ENCODE measurements around the gene TBC1D10B. TPM values are rescaled to one million over a fixed set of nuclear protein-coding genes. Genes with fewer than 3 reads are reported as not detected.
A peak's percentile ranks its signal among the peaks of the same experiment; 100 is the strongest.

Gene TBC1D10B, protein sequence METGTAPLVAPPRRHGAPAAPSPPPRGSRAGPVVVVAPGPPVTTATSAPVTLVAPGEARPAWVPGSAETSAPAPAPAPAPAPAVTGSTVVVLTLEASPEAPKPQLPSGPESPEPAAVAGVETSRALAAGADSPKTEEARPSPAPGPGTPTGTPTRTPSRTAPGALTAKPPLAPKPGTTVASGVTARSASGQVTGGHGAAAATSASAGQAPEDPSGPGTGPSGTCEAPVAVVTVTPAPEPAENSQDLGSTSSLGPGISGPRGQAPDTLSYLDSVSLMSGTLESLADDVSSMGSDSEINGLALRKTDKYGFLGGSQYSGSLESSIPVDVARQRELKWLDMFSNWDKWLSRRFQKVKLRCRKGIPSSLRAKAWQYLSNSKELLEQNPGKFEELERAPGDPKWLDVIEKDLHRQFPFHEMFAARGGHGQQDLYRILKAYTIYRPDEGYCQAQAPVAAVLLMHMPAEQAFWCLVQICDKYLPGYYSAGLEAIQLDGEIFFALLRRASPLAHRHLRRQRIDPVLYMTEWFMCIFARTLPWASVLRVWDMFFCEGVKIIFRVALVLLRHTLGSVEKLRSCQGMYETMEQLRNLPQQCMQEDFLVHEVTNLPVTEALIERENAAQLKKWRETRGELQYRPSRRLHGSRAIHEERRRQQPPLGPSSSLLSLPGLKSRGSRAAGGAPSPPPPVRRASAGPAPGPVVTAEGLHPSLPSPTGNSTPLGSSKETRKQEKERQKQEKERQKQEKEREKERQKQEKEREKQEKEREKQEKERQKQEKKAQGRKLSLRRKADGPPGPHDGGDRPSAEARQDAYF
- 43.3 TPM for polyA plus RNA-seq (2012; ENCODE audit: insufficient read depth, insufficient read length)

GRCh38 chr16:30370456-30371247 lies at the start of gene TBC1D10B:
TSS of gene TBC1D10B (minus strand) at chr16:30370494. CDS start at chr16:30370183, 311 bp downstream.
- peak within 1 kb of the TSS; percentile 76 for H3K4me3 ChIP-seq (ENCODE audit: low read length)
- peak; percentile 100 for DNase-seq (ENCODE audit: low read depth, low spot score)

GRCh38 chr16:30418350-30419181 lies 48.3 kb upstream of the TBC1D10B start:
- H3K4me3 ChIP-seq (ENCODE audit: low read length), result peak overlapping the region; percentile 32
- no peak for DNase-seq (ENCODE audit: low read depth, low spot score)

DNA sequence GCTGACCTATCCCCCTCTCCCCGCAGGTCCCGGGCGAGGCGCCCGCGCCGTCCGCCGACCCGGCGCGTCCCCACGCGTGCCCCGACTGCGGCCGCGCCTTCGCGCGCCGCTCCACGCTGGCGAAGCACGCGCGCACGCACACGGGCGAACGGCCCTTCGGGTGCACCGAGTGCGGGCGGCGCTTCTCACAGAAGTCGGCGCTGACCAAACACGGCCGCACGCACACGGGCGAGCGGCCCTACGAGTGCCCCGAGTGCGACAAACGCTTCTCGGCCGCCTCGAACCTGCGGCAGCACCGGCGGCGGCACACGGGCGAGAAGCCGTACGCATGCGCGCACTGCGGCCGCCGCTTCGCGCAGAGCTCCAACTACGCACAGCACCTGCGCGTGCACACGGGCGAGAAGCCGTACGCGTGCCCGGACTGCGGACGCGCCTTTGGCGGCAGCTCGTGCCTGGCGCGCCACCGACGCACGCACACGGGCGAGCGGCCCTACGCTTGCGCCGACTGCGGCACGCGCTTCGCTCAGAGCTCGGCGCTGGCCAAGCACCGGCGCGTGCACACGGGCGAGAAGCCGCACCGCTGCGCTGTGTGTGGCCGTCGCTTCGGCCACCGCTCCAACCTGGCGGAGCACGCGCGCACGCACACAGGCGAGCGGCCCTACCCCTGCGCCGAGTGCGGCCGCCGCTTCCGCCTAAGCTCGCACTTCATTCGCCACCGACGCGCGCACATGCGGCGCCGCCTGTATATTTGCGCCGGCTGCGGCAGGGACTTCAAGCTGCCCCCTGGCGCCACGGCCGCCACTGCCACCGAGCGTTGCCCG lies 47.4 kb upstream of the TBC1D10B start:
- H3K4me3 ChIP-seq (ENCODE audit: low read length), result peak overlapping the region; percentile 32

DNA sequence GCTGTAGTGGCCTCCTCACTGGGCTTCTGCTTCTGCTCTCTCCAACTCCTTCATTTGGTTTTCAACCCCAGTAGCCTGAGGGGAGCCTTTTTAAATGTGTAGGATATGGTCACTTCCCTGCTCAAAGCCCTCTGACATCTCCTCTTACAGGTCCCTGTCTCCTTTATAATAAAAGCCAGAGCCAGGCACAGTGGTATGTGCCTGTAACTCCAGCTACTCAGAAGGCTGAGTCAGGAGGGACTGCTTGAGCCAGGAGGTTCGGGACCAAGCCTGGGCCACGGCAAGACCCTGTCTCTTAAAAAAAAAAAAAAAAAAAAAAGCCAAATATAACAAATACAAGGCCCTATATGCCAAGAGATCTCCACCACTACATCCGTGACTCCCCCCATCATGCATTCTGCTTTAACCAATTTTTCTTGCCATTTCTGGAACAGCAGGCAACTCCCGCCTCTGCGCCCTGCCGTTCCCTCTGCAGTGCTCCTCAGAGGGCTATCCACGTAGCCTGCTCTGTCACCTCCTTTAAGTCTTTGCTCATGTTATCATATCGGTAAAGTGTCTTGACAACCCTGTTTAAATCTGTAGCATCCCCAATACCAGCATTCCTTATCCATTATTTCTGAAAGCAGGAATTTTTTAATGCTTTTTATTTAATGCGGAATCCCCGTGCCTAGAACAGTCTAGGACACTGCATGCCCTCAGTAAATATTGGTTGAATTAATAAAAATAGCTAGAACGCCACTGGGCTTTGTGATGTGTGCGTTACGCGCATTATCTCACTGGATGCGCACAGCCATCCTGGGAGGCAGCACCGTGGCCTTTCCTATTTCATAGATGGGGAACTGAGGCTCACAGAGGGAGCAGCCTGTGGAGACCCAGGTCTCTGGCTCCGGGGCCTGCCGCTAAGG lies 46.6 kb upstream of the TBC1D10B start:
- DNase-seq (ENCODE audit: low read depth, low spot score), result no peak
- no peak overlapping the region for H3K4me3 ChIP-seq (ENCODE audit: low read length)

More for the DNA sequence above, 47.4 kb upstream of the TBC1D10B start:
- DNase-seq (ENCODE audit: low read depth, low spot score), result peak; percentile 80

DNA sequence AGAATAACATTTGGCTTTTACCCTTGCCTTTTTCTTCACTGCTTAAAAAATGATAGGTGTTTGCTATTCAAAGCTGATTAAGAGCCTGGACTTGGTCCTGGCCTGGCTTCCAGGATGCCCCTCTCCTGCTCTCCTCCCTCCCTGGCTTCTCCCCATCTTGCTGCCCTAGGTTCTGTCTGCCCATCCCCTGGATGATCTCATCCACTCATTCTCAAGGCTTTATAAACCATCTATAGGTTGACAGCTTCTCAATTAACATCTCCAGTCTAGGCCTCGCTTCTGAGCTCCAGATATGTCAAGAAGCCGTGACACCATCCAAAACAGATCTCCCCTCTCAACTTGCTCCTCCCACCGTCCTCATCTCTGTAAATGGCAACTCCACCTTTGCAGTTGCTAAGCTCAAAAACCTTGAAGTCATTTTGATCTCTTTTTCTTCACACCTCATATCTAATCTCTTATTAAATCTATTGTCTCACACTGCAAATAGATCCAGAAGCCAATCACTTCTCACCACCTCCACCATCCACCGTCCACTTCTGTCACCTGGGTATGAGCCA lies 45.8 kb upstream of the TBC1D10B start:
- H3K4me3 ChIP-seq (ENCODE audit: low read length), result no peak overlapping the region
- no peak for DNase-seq (ENCODE audit: low read depth, low spot score)

- H3K4me3 ChIP-seq (ENCODE audit: low read length), result no peak overlapping the region
- no peak for DNase-seq (ENCODE audit: low read depth, low spot score)
These were observed 43.9 kb upstream of the TBC1D10B start for GRCh38 chr16:30414159-30414558.

GRCh38 chr16:30413112-30413806 lies 43.0 kb upstream of the TBC1D10B start:
- H3K4me3 ChIP-seq (ENCODE audit: low read length), result no peak overlapping the region
- DNase-seq (ENCODE audit: low read depth, low spot score), result no peak

DNA sequence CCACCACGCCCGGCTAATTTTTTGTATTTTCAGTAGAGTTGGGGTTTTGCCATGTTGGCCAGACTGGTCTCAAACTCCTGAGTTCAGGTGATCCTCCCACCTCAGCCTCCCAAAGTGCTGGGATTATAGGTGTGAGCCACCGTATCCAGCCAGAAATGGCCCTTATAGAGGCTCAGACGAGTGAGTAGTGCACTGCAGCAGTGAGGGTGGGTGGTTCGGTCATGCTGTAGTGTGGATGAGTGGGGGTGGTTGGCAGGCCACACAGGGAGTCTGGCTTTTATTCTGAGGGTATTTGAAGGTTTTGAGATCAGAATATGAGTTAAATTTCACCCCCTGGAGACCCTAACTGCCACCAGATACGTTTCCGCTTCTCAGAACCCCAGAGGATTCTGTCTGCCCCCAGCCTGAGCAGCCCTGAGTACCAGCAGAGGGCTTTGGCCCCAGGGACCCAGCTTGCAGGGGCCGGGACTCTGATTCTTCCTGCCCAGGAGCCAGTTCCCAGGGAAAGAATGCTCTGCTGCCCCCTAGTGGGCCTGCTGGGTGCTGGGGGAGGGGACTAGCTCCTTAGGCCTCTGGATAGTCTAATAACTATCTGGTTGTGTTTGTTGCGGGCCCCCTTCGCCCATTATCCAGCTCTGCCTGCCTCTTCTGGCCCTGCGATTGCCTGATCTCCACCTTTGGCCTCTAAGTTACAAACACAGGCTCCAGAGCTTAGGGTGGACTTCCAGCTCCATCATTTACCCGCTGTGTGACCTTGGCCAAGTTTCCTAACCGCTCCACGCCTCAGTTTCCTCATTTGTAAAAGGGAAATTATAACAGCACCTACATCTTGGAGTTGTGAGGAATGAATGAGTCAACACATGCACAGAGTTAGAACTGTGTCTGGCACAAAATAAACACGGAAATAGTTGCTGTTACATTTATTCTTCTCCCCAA lies 39.1 kb upstream of the TBC1D10B start:
- H3K4me3 ChIP-seq (ENCODE audit: low read length), result no peak overlapping the region
- DNase-seq (ENCODE audit: low read depth, low spot score), result peak; percentile 81

GRCh38 chr16:30407804-30408534 lies 37.7 kb upstream of the TBC1D10B start:
- no peak for DNase-seq (ENCODE audit: low read depth, low spot score)
- H3K4me3 ChIP-seq (ENCODE audit: low read length), result peak overlapping the region; percentile 74

GRCh38 chr16:30407102-30407803 lies 37.0 kb upstream of the TBC1D10B start, which contains the start of gene ZNF771:
TSS of gene ZNF771 (plus strand) at chr16:30407606. CDS start at chr16:30408054, 448 bp downstream.
- H3K4me3 ChIP-seq (ENCODE audit: low read length), result peak within 1 kb of the TSS; percentile 74
- DNase-seq (ENCODE audit: low read depth, low spot score), result peak; percentile 67

DNA sequence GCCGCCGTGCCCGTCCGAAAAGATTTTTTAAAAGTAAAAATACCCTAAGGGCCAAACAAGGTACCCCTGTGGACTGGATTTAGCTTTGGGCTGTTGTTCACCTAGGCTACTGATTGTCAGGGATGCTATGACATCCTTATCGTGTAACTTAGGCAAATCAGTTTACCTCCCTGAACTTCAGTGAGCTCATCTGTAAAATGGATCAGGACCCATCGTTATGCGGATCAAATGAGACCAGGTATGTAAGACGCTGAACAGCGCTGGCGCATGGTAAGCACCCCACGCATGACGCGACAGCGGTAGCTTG lies 36.5 kb upstream of the TBC1D10B start:
- DNase-seq (ENCODE audit: low read depth, low spot score), result no peak

GRCh38 chr16:30401768-30402425 lies 31.6 kb upstream of the TBC1D10B start:
- DNase-seq (ENCODE audit: low read depth, low spot score), result no peak
- no peak overlapping the region for H3K4me3 ChIP-seq (ENCODE audit: low read length)

More for the DNA sequence above, 36.5 kb upstream of the TBC1D10B start:
- peak overlapping the region; percentile 74 for H3K4me3 ChIP-seq (ENCODE audit: low read length)
